Ishikawa (cell line): ENCODE measurements around the gene NUMA1.
A peak's percentile ranks its signal among the peaks of the same experiment; 100 is the strongest.

Experiments used
- CREB1 ChIP-seq: IDR thresholded peaks from 2 replicates; pipeline ENCODE4 v1.6.1; 2012; ENCODE audit warnings: low read depth
- FOXM1 ChIP-seq: IDR thresholded peaks from 2 replicates; pipeline ENCODE4 v1.6.1; 2012; ENCODE audit warnings: low read depth, borderline replicate concordance
- RAD21 ChIP-seq: IDR thresholded peaks from 2 replicates; pipeline ENCODE4 v1.6.1; 2012; ENCODE audit warnings: low read depth

GRCh38 chr11:72040491-72041363 is 39.6 kb downstream of the NUMA1 start:
- no peak for TF ChIP-seq RAD21
- peak; percentile 77 for TF ChIP-seq CREB1
- TF ChIP-seq FOXM1: peak; percentile 55; the same call in 1 of the 2 replicates
